SU-DHL-6 (cell line): ENCODE results near the gene MAML2.

Experiments
- H2AFZ ChIP-seq: fragments of 200-600 bp; sonication (generic); 2 replicates; pipeline ENCODE4 v1.6.1; 2014; ENCODE audit warnings: low read depth, mild to moderate bottlenecking, moderate library complexity, mixed read lengths, antibody characterized with exemption, low read length; ENCODE audit not compliant: severe bottlenecking
- H3F3A ChIP-seq: fragments of 200-600 bp; shearing (Covaris generic); 2 replicates; pipeline ENCODE4 v1.6.0; 2016; ENCODE audit warnings: antibody characterized with exemption, mild to moderate bottlenecking; ENCODE audit not compliant: insufficient read depth
- H3K27ac ChIP-seq: fragments of 200-600 bp; sonication (generic); 2 replicates; pipeline ENCODE4 v1.5.1; 2016; ENCODE audit warnings: low read depth, mild to moderate bottlenecking, low read length, moderate library complexity, mixed read lengths
- H3K27me3 ChIP-seq: fragments of 200-600 bp; sonication (generic), shearing (Covaris generic); 2 replicates; pipeline ENCODE4 v1.6.0; 2014; ENCODE audit warnings: mild to moderate bottlenecking, low read length
- H3K36me3 ChIP-seq: fragments of 200-600 bp; sonication (generic); 2 replicates; pipeline ENCODE4 v1.6.1; 2014; ENCODE audit warnings: mild to moderate bottlenecking, low read length, mixed read lengths
- H3K4me2 ChIP-seq: fragments of 300-600, 200-600 bp; shearing (Covaris generic), sonication (generic); 2 replicates; pipeline ENCODE4 v1.6.0; 2014; ENCODE audit warnings: low read length, low read depth, mild to moderate bottlenecking; ENCODE audit not compliant: poor library complexity, severe bottlenecking
- H3K4me3 ChIP-seq: fragments of 200-600 bp; sonication (generic); 2 replicates; pipeline ENCODE4 v1.5.1; 2014; ENCODE audit warnings: antibody characterized with exemption, low read length, mild to moderate bottlenecking, mixed read lengths; ENCODE audit not compliant: insufficient read depth, poor library complexity, severe bottlenecking
- H3K79me2 ChIP-seq: fragments of 200-600 bp; sonication (generic); 2 replicates; pipeline ENCODE4 v1.6.1; 2014; ENCODE audit warnings: mild to moderate bottlenecking, low read length, moderate library complexity; ENCODE audit not compliant: insufficient read depth
- H3K9ac ChIP-seq: fragments of 200-600 bp; sonication (generic); 2 replicates; pipeline ENCODE4 v1.7.0; 2014; ENCODE audit warnings: mild to moderate bottlenecking, low read length
- H3K9me2 ChIP-seq: fragments of 200-600 bp; sonication (generic); replicated peaks from 2 replicates; pipeline ENCODE4 v1.6.1; 2014; ENCODE audit warnings: low read length; ENCODE audit not compliant: insufficient read depth
- H3K9me3 ChIP-seq: fragments of 200-600 bp; sonication (generic); 2 replicates; pipeline ENCODE4 v1.6.1; 2014; ENCODE audit warnings: low read length, mixed read lengths; ENCODE audit not compliant: insufficient read depth
- H4K20me1 ChIP-seq: fragments of 200-600 bp; sonication (generic); 2 replicates; pipeline ENCODE4 v1.6.1; 2014; ENCODE audit warnings: low read depth, mild to moderate bottlenecking, antibody characterized with exemption, low read length, moderate library complexity, mixed read lengths
- EZH2phosphoT487 ChIP-seq: fragments of 200-600 bp; sonication (generic), shearing (Covaris generic); conservative IDR thresholded peaks from 2 replicates; pipeline ENCODE4 v1.6.1; 2018; ENCODE audit warnings: mild to moderate bottlenecking, antibody characterized with exemption, low read length, moderate library complexity, mixed read lengths
- TF ChIP-seq, protein P1 (sequence below): fragments of 200-600 bp; sonication (generic); IDR thresholded peaks from one replicate; pipeline ENCODE4 v1.5.1; 2017; ENCODE audit warnings: antibody characterized with exemption, mild to moderate bottlenecking, low read length, moderate library complexity; ENCODE audit not compliant: insufficient read depth, poor library complexity, severe bottlenecking

MAML2 gene

DNA sequence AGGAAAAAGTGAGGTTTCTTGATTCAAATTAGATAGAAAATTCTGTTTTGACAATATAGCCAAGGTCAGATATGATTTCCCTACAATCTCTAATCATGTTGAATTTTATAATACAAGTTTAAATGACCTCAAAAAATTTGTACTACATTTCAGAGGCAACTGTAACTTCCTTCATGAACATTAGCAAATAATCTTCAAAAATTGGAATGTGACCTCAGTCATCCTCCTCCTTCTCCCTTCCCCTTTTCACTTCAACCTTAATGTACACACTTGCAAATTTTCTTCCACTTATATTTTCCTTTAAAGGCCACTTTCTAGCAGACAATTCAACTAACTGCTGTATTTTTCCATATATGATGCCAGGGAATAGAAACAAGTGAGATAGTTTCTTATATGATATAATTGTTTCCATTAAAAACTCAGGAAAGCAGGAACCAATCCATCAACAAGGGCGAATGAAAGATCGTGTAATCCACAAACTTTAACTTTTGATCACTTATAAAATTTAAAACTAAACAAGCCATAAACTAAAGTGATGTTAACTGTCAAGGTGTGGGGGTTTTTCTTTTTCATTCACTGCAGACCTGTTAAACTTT is 60.3 kb downstream of the MAML2 start:
- Histone ChIP-seq H2AFZ (no peak overlapping the region), H3K4me3 (no peak overlapping the region), H4K20me1 (no peaks in the 10 kb centered on the region), H3K9ac (no peak overlapping the region), H3K9me3 (no peaks in the 10 kb centered on the region), H3K27ac (no peak overlapping the region), H3K27me3 (no peaks in the 10 kb centered on the region), H3K9me2 (no peaks in the 10 kb centered on the region), H3K4me2 (no peak overlapping the region), H3K36me3 (no peaks in the 10 kb centered on the region), H3F3A (no peaks in the 10 kb centered on the region), H3K79me2 (no peaks in the 10 kb centered on the region)
- TF ChIP-seq, protein P1, sequence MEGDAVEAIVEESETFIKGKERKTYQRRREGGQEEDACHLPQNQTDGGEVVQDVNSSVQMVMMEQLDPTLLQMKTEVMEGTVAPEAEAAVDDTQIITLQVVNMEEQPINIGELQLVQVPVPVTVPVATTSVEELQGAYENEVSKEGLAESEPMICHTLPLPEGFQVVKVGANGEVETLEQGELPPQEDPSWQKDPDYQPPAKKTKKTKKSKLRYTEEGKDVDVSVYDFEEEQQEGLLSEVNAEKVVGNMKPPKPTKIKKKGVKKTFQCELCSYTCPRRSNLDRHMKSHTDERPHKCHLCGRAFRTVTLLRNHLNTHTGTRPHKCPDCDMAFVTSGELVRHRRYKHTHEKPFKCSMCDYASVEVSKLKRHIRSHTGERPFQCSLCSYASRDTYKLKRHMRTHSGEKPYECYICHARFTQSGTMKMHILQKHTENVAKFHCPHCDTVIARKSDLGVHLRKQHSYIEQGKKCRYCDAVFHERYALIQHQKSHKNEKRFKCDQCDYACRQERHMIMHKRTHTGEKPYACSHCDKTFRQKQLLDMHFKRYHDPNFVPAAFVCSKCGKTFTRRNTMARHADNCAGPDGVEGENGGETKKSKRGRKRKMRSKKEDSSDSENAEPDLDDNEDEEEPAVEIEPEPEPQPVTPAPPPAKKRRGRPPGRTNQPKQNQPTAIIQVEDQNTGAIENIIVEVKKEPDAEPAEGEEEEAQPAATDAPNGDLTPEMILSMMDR, result no peak
- no peak for TF ChIP-seq EZH2phosphoT487

DNA sequence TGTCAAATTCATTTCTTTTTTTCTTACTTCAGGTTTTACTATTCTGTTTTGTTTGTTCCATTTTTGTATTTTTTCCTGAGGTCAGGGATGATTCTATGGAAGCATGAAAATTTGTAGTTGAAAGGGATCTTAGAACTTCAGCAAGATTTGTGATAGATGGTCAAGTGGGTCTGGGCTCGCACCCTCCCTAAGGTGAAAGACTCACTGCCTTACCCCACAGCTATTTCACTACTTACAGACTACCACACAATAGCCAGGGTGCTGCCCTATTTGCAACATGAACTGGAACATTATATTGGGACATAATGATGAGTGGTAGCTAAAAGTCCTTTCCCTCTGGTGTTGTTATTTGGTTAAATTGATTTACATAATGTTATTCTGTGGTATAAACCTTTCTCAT is 62.6 kb downstream of the MAML2 start:
- H4K20me1 ChIP-seq, result no peaks in the 10 kb centered on the region
- H3K27ac ChIP-seq, result no peak overlapping the region
- H3K9me3 ChIP-seq, result no peaks in the 10 kb centered on the region
- no peak overlapping the region for H2AFZ ChIP-seq
- H3K9me2 ChIP-seq, result no peaks in the 10 kb centered on the region
- no peak overlapping the region for H3K4me3 ChIP-seq
- H3K4me2 ChIP-seq, result no peak overlapping the region
- no peaks in the 10 kb centered on the region for H3F3A ChIP-seq
- no peaks in the 10 kb centered on the region for H3K36me3 ChIP-seq
- H3K27me3 ChIP-seq, result no peaks in the 10 kb centered on the region
- H3K9ac ChIP-seq, result no peak overlapping the region
- H3K79me2 ChIP-seq, result no peaks in the 10 kb centered on the region
- no peak for TF ChIP-seq EZH2phosphoT487
- TF ChIP-seq, protein P1, result no peak

DNA sequence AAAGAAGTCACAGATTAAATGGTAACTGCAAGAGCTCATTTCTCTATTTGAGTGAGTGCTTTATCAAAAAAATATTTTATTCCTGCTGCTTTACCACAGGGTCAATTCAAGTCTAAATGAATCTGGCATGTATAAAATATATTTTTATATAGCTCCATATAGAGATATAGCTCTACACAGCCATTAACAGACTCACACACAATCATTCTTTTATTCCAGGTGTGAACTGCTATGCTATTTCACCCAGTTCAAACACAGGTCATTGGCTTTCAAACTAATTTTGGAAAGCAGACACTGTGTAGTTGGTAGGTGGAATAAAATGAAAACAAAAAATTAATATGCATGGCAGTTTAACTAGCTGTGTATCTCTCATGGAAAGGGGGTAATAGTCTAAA is 63.1 kb downstream of the MAML2 start:
- Histone ChIP-seq H3K36me3 (no peaks in the 10 kb centered on the region), H4K20me1 (no peaks in the 10 kb centered on the region), H3F3A (no peaks in the 10 kb centered on the region), H2AFZ (no peak overlapping the region), H3K27ac (no peak overlapping the region), H3K9me3 (no peaks in the 10 kb centered on the region), H3K9me2 (no peaks in the 10 kb centered on the region), H3K27me3 (no peaks in the 10 kb centered on the region), H3K79me2 (no peaks in the 10 kb centered on the region), H3K9ac (no peak overlapping the region), H3K4me3 (no peak overlapping the region), H3K4me2 (no peak overlapping the region)
- TF ChIP-seq EZH2phosphoT487, result no peak
- TF ChIP-seq, protein P1, result no peak
